GM15510 (cell line): ENCODE measurements around the gene APP.

ENCODE experiments used
- POLR2A ChIP-seq: IDR thresholded peaks from 3 replicates; pipeline ENCODE4 v1.6.1; 2011; ENCODE audit warnings: borderline replicate concordance; ENCODE audit not compliant: insufficient read length; ENCODE audit errors: extremely low read depth

Gene APP

GRCh38 chr21:25929856-25930520 is 240.6 kb downstream of the APP start:
- no peak for TF ChIP-seq POLR2A

GRCh38 chr21:25927195-25927880 is 243.2 kb downstream of the APP start:
- no peak for TF ChIP-seq POLR2A

- no peak for TF ChIP-seq POLR2A
Observed at GRCh38 chr21:25925936-25926335, 244.6 kb downstream of the APP start.

- TF ChIP-seq POLR2A = no peak
Observed at GRCh38 chr21:25925064-25925800, 245.3 kb downstream of the APP start.

- no peak for TF ChIP-seq POLR2A
Observed at GRCh38 chr21:25916226-25916625, 254.3 kb downstream of the APP start.

GRCh38 chr21:25913479-25913878 is 257.1 kb downstream of the APP start:
- TF ChIP-seq POLR2A = no peak

- TF ChIP-seq POLR2A = no peak
Observed at GRCh38 chr21:25912402-25912746, 258.2 kb downstream of the APP start.

GRCh38 chr21:25911730-25912401 is 258.7 kb downstream of the APP start:
- TF ChIP-seq POLR2A = no peak

GRCh38 chr21:25910809-25911208 is 259.8 kb downstream of the APP start:
- TF ChIP-seq POLR2A = no peak

- no peak for TF ChIP-seq POLR2A
Observed at GRCh38 chr21:25909341-25909740, 261.2 kb downstream of the APP start.

- TF ChIP-seq POLR2A = no peak
Observed at GRCh38 chr21:25908495-25908894, 262.1 kb downstream of the APP start.

- TF ChIP-seq POLR2A = no peak
Observed at GRCh38 chr21:25907573-25908275, 262.8 kb downstream of the APP start.

- no peak for TF ChIP-seq POLR2A
Observed at GRCh38 chr21:25906587-25906986, 264.0 kb downstream of the APP start.

GRCh38 chr21:25905126-25905525 is 265.4 kb downstream of the APP start:
- TF ChIP-seq POLR2A = no peak
